MM.1S (cell line): ENCODE data around the gene CCDC182.

ENCODE experiments used
- EZH2 ChIP-seq: fragments of 300-600 bp; sonication (generic); optimal IDR thresholded peaks from 2 replicates; pipeline ENCODE3; 2017; ENCODE audit warnings: low read depth, mild to moderate bottlenecking, antibody characterized with exemption, low read length, mixed read lengths
- EZH2phosphoT487 ChIP-seq: fragments of 300-600 bp; sonication (generic); IDR thresholded peaks from 2 replicates; pipeline ENCODE4 v1.6.1; 2018; ENCODE audit warnings: antibody characterized with exemption, low read length
- TF ChIP-seq, protein P1 (sequence below): fragments of 300-600 bp; sonication (generic); IDR thresholded peaks from 2 replicates; pipeline ENCODE4 v1.5.1; 2016; ENCODE audit warnings: antibody characterized with exemption, low read length, mixed read lengths

DNA sequence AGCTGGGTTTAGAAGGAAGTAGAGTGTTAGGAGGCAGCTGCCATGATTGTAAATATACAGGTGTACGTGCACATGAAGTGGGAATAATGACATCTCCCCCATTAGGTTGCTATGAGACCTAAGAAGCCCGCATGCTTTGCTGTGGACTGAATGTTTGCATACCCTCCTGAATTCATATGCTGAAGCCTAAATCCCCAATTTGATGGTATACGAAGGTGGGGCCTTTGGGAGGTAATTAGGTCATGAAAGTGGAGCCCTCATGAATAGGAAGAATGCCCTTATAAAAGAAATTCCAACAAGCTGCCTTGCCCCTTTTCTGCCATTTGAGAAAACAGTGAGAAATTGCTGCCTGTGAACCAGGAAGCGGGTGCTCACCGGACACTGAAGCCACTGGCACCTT, 44.0 kb downstream of the CCDC182 start:
- TF ChIP-seq, protein P1, sequence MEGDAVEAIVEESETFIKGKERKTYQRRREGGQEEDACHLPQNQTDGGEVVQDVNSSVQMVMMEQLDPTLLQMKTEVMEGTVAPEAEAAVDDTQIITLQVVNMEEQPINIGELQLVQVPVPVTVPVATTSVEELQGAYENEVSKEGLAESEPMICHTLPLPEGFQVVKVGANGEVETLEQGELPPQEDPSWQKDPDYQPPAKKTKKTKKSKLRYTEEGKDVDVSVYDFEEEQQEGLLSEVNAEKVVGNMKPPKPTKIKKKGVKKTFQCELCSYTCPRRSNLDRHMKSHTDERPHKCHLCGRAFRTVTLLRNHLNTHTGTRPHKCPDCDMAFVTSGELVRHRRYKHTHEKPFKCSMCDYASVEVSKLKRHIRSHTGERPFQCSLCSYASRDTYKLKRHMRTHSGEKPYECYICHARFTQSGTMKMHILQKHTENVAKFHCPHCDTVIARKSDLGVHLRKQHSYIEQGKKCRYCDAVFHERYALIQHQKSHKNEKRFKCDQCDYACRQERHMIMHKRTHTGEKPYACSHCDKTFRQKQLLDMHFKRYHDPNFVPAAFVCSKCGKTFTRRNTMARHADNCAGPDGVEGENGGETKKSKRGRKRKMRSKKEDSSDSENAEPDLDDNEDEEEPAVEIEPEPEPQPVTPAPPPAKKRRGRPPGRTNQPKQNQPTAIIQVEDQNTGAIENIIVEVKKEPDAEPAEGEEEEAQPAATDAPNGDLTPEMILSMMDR: no peak
- TF ChIP-seq EZH2 (no peak), EZH2phosphoT487 (no peak)
